Left hindlimb (tissue), 1 donor: Measurements from ENCODE around the gene SORCS3.

Source experiments
- DNase-seq: peaks from one replicate; pipeline ENCODE4 v3.0.0-alpha.2; 2018

The SORCS3 gene

DNA sequence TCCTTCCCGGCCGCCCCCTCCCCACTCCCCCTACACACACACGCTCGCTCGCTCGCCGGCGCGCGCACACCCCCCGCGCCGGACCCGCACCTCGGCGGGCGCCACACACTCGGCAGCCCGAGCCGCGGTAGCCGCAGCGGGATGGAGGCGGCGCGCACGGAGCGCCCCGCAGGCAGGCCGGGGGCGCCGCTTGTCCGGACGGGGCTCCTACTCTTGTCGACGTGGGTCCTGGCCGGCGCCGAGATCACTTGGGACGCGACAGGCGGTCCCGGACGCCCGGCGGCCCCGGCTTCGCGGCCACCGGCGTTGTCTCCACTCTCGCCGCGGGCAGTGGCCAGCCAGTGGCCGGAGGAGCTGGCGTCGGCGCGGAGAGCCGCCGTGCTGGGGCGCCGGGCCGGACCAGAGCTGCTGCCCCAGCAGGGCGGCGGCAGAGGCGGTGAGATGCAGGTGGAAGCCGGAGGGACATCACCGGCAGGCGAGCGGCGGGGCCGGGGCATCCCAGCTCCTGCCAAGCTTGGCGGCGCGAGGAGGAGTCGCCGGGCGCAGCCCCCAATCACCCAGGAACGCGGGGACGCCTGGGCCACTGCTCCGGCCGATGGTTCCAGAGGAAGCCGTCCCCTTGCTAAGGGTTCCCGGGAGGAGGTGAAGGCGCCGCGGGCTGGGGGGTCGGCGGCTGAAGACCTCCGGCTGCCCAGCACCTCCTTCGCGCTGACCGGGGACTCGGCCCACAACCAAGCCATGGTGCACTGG lies at the start of gene SORCS3:
SORCS3 (plus strand) TSS at position 104 of the 750 bp plus-strand sequence.
- DNase-seq = peak; percentile 46

DNA sequence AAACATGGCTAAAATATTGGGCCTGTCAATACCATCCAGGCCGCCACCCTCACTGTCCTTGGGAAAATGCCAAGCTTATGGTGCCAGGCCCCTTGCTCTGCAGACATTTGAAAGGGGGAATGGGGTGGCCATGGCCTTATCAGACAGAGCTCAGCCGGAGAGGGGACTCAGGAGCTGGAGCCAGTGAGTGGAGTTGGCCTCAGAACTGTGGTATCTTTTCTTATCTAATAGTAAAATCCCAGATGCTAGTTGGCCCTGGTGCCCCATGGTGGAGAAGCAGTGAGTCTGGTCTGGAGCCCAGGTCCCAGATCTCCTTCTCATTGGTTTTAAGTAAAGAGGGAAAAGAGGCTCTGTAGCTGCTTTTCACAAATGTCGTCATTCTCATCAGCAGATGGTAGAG lies 49.6 kb upstream of the SORCS3 start:
- no peak for DNase-seq

DNA sequence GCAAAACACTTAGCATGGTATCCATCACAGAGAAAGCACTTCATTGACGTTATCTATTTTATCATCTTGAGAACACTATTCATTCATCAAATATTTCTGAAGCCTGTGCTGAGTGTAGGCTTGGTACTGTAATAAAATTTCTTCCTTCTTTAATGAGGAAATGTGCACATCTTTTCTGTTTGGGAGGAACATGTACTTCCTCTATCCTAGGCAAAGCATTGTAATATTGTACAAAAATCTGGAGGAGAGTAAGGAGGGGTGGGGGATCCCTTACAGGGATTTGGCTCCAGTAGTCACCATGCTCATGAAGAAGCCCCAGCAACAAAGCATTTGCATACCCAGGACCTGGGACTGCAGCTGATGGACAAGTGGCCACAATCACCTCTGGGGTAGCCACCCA lies 39.9 kb upstream of the SORCS3 start:
- no peak for DNase-seq

DNA sequence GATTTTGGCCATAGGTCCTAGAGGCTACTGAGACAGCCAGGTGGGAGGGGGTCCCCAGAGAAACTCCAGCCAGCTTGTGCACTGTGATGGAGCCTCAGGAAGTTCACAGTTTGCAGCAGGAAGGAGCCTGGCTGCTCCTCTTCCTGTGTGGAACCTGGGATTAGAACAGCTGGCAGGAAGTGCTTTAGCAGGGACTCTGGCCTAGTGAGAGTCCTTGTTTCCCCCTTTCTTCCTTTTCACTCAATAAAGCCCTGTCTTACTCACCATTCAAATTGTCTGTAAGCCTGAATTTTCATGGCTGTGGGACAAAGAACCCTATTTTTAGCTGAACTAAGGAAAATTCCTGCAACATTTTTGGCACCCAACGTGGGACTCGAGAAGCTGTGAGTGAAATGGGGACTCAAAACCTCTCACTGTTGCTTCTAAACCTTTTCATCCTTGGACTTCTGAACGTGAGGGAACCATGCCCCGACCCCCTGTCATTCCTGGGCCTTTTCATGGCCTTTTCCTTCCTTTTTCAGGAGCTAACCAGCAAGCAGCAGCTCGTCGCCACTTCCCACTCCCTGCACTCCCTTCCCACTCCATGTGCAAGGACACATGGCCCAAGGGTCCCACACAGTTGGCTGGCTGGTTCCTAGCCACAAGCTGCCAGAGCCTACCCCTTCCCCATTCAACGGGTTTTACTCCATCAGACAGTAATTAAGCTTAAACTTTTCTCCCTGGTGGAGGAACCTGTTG lies 32.8 kb upstream of the SORCS3 start:
- DNase-seq = no peak

DNA sequence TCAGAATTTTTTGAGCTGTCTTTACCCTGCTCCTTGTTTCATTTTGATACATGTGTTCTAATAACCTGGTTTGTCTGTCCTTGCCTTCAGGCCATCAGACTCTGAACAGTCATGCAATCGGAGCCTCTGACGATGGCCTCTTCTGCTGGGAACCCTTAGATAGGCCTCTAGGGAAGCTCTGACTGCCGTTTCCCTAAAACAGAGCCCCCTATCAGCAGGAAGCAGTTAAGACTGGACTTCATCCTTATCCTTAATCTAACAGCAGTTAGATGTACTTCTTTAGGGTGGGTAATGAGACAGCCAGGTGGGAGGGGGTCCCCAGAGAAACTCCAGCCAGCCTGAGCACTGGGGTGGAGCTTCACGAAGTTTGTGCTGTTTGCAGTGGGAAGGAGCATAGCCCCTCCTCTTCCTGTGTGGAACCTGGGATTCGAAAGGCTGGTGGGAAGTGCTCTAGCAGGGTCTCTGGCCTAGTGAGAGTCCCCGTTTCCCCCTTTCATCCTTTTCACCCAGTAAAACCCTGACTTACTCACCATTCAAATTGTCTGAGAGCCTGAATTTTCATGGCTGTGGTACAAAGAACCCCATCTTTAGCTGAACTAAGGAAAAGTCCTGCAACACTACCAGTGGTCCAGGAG lies 28.4 kb upstream of the SORCS3 start:
- no peak for DNase-seq

DNA sequence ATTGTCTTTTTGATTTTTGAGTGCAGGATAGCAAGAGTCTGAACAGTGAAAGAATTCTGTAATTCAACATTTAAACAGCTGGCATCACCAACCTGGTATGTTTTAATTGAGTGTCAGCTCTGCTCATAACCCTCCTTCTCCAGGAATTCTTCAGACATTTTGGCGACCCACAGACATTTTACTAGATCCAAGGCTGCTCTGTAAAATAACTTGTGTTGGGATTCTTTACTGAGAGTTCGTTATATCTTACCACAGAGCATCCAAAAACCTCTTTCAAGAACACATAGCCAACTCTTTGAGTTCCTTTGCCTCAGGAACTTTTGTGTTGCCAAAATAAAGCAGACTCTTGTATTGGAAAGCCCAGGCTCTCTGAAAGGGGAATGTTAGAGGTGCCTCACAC lies 27.7 kb upstream of the SORCS3 start:
- DNase-seq = no peak

DNA sequence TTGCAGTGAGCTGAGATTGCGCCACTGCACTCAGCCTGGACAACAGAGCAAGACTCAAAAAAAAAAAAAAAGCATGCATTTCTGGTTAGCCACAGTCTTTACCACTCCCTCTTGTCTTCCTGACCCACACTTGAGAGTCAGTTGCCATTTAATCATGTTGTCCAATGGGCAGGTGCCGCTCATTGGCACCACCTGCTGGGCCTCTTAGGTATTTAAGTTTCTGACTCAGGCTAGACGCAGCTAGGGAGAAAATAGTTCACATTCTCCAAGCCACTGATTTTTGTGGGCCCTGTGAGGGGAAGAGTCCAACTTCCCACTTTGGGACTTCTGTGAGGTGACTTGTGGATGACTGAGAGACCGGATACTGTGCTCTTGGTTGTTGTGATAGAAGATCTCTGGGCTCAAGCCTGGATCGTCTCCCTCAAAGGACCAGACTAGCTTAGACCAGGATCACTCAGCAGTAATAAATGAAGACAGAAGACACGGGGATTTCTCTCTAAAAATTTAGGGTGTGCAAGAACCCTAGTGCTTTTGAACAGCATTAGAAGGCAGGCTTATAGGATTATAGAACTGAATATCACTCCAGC lies 26.8 kb upstream of the SORCS3 start:
- DNase-seq = no peak

DNA sequence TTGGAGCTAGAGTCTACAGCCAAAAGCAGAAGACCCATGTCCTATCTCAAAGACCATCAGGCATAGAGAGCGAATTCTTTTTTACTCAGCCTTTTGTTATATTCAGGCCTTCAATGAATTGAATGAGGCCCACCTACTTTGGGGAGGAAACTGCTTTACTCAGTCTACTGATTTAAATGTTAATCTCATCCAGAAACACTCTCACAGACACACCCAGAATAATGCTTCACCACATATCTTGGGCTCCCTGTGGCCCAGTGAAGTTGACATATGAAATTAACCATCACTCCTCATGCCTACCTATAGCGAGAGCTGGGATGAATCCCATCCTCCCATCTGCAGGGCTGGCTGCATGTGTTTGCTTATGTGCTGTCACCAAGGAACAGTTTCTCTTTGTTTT lies 26.0 kb upstream of the SORCS3 start:
- DNase-seq = no peak

DNA sequence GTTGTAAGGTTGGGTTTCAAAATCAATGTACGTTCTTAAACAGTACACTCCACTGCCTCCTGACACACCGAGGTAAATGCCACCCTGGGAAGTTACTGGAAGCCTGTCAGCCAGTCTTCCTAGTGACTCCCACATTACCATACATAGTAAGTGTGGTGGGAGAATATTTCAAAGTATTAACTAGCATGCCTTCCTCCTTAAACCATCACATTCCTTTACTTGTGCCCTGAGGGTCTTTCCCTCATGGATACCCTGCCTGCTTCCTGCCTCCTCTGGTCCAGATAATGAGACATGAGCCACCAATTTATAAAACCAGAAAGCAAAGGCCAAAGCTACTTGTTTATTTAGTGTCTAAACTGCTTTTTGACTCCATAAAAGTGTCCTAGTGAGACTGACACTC lies 23.3 kb upstream of the SORCS3 start:
- DNase-seq = no peak

DNA sequence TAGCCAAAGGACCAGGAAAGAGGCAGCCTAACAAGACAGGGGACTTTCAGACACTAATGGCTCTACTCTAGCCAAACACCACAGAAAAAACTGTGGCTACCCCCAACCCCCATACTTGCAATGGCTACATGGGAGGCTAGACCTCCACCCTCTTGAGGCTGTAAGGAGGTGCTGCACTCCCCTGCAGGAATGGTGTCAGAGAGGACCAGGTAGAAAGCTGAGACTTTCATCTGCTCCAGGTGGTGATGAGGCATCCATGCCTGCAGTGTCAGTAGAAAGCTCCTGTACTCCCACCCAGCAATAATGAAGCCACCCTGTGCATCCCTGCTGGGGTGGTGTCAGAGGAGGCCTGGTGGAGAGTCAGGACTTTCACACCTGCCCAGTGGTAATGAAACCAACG lies 18.9 kb upstream of the SORCS3 start:
- no peak for DNase-seq

DNA sequence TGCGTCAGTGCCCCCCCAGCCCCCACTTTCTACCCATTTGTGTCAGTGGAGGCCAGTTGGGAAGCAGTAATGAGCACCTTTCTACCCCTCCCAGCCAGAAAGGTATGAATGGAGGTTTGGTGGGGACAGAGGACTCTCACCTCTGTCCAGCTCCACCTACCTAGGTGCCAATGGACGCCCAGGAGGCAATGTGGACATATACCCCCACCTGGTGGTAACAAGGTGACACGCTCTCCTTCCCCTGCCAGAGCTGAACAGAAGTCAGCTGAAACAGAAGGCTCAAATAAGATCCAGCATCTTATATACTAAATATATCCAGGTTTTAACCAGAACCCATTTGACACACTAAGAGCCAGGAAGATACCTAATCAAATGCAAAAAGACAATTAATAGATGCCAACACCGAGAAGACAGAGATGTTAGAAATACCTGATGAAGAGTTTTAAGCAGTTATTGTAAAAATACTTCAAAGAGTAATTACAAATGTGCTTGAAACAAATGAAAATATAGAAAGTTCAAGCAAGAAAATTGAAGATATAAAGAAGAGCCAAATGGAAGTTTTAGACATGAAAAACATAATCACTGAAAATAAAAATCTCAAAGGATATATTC lies 18.4 kb upstream of the SORCS3 start:
- no peak for DNase-seq

DNA sequence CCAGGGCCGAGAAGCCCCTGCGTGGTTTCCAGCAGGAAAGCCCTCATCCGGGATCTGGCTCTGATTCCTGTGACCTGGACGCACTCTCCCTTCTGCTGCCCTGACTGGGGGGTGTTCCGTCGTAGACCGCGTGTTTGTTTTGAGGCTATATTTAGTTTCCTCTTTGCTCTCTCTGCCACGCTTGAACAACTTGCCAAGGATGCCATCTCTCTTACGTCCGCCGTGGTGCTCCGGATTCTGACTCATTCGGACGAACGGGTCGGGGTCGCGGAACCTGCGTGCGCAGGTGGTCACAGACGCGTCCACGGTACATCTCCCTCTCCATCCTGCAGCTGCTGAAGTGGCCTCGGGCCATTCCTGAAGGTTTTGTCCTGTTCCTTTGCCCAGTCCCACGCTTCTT lies 10.4 kb upstream of the SORCS3 start:
- no peak for DNase-seq

DNA sequence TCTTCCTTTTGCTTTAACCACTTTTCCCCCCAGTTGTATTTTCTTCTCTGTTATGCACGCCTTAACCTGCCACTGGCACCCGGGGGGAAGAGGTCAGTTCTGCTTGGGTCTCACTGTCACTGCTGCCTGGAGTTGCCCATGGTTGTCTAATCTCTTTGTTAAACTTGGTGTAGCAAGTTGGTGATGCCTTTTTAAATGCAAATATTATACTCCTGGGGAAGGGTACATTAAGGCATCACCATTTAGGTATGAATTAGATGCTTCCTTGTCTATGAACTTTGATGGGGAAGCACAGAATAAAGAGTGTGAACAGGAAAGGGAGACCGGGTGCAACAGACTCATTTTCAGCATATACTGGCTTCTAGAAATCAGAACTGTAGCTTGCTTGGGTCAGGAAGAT lies 9.1 kb upstream of the SORCS3 start:
- no peak for DNase-seq

DNA sequence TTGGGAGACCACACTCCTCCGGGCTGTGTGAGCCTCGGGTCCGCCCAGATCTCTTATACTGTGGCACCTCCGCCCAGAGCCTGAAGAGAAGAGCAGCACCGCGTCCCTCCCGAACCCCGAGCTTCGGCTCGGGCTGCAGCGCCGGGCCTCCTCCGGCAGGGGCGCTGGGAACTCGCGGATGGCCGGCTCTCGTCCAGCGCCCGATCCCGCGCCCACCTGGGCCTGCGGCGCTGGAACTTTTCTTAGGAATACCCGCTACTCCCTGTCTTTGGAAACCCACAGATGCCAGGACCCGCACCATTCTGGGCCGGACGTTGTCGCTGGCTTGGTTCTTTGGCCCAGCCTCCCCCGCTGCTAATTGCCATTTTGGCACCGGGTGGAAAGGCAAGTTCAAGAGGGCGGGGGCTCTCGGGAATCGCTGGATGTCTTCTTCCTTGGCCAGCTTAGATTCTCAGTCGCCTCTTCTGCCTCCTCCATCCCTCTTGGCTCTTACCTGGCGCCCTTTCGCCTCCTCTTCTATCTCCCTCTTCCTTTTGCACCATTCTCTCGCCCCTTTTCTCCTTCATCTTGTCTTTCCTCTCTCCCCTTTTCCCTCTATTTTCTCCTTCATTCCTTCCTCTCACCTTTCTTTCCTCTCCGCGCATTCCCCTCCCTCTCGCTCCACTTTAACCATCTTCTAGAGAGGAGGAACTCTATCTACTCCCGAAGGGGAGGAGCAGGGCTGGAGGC lies 2.1 kb upstream of the SORCS3 start:
- DNase-seq = peak; percentile 48

DNA sequence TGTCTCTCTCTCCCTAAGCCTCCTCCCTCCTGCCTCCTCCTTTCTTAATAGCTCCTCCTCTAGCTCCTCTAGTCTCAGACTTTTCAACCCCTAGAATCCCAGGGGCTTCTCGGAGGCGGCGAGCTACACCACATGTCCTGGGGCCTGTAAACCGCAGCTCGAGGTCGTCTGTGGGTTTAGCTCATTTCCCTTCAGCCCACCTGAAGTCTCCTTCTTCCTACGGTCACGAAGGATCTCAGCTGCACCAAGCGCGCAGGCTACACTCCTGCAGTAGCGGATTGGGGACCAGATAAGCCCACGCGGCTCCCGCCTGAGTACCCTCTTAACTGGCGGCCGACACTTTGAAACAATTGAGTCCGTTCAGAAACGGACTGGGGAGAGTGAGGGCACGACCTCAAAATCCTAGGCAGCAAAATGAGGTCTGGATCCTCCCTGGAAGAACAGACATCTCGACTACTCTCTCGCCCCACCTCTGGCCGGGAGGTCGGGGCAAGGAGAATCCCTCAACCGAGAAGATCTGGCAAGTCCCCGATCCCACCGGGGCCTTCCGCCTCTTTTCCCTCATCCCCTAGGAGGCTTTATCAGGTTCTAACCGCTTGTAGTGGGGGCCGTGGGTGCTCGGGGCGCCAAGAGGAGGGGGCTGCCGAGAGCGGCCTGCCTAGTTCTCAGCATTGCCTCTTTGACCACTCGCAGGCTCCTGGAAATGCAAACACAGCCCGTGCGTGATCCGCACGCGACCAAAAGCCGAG lies 1.3 kb upstream of the SORCS3 start:
- DNase-seq = peak; percentile 35

DNA sequence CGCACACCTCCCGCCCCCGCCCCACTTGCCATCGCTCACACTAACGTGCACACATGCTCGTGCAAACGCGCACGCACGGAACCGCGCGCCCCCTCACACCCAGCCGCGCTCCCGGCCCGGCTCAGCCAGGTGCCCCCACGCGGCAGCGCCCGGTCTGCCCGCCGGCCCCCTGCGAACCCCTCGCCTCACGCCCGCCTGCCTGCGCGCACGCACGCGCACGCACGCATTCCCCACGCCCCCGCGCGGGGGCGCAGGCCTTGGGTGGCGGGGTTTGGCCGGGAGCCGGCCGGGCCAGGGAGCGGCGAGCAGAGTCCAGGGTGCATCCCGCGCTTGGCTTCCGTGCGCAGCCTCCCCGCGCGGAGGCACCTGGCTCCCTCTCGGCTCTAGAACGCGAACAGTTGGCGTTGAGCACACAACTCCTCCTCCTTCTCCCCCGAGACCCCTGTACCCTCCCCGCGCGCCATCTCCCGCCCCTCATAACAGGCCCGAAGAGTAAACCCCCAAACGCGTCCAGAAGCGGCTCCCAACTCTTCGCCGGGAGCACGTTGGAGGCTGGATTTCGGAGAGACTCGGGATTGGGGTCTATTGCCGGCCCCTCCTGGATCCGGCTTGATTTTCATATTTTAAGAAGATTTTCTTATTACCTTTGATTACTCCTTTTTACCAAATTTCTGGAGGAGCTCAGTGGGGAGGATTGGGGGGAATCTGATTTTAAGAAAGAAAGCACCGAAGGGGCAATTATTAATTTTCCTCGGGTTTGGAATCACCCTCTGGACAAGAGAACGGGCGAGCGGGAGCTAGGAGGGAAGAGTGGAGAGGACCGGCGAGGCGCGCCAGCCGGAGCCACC lies 527 bp upstream of the SORCS3 start:
- DNase-seq = no peak

DNA sequence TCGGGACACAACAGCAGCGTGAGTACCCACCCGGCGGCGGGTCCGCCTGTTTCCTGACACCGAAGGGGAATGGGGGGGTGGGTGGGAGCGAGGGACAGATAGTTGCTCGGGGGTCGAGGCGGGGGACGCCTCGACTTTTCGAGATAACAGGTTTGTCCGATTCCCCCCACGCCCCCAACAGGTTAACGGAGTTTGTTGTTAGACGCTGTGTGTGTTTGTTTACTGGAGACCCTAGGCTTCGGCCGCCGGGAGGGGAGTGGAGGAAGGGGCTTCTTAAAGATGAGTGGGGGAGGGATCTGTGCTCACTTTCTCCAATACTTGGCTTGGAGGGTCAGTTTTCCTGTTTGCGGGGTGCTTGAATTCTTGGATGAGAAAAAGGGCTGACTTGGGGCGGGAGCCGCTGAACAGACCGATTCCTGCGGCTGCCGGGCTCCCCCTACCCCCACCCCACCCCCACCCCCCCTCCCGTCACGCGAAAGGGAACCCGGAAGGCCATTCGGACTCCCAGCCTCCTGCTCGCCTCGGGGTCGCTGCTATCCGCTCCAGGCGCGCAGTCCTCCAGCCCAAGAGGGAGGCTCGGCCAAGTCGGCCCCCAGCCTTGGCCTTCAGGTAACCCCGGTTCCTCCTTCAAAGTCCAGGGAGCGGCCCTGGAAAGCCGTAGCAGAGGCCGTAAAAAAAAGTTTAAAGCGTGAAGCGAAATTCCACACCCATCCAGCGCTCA lies 1.0 kb downstream of the SORCS3 start:
- no peak for DNase-seq

DNA sequence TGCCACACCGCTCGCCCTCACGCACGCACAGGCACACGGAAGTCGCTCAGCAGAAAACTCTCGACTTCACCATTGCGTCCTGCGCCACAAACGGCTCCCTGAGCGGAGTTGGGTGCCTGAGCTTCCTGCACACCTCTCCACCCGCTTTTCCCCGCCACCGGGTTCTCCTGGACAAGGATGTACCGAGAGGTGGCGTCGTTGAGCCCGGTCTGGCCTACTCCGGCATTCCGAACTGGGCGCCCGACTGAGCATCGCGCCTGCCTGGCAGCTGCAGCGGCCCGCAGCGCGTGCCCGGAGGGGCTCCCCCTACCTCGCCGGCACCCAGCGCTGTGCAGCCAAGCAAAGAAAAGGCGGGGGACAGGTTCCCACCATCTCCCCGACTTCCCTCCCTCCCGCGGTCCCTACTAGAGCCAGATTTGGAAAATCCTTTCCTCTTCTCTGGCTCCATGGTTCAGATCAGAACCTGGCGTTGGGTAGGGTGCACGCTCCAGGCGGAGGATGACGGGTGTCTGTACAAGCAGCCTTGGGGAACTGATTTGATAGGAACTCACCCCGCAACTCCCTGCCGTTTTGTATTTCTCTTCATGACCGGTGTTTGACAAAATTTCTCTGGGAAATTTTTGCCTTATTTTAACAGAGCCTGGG lies 1.7 kb downstream of the SORCS3 start:
- peak; percentile 54 for DNase-seq

DNA sequence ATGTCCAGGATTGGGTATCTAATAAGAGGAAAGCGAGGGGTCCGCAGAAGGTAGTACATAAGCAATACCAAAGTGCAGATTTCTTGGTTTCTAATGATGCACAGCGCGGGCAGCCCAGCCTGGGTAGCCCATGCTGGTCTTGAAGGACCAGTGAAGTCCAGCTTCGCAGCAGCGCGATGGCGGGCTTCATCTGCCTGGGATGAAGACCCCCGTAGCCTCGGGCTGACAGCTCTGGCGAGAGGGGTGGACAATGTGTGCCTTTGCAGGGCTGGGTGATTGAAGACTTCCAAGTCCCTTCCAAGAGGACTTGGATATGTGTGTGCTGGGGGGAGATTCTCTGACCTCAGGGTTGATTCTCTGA lies 2.2 kb downstream of the SORCS3 start:
- DNase-seq = no peak

DNA sequence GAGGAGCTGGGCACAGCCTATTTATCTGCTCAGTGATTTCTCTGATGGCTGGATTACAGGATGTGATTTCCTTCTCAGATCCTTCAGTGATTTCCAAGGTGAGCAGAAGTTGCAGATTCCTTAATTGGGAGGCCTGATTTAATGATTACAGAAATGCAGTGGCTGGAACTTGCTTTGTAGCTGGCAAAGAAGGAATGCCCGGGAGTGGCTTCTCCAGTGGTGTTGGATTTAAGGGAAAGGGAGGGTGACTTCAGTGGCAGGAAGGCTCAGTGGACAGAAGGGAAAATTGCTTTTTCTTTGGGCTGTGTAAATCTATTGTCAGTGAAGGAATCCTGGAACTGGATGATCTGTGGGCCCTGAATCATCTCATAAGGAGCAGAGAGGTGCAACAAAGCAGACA lies 5.1 kb downstream of the SORCS3 start:
- DNase-seq = no peak
